Tibial artery (tissue), 4 donors: ENCODE data around the gene RNF213.

Experiments used
- DNase-seq, 2 donors: peaks; one replicate each; pipeline ENCODE4 v3.0.0-alpha.2; 2019
- H3K27ac ChIP-seq, 2 donors: fragments of 200-600 bp; sonication (generic) in 1 of 2; 1 replicate in 1 of 2; 2 replicates in 1 of 2; pipeline ENCODE4 v1.5.1; 2018 to 2019; ENCODE audit warnings: mild to moderate bottlenecking in 1 of 2
- H3K27me3 ChIP-seq, 2 donors: fragments of 200-600 bp; sonication (generic) in 1 of 2; one replicate each; pipeline versions ENCODE4 v1.5.1 to v1.6.0; 2016 to 2019
- H3K36me3 ChIP-seq, 3 donors: fragments of 200-600 bp; sonication (generic) in 2 of 3; one replicate each; pipeline ENCODE4 v1.5.1; 2016 to 2019; ENCODE audit warnings: mild to moderate bottlenecking in 2 of 3
- H3K4me1 ChIP-seq, 4 donors: fragments of 200-600 bp; sonication (generic) in 2 of 4; 1 replicate in 3 of 4; 2 replicates in 1 of 4; pipeline ENCODE4 v1.5.1; 2016 to 2019
- H3K4me3 ChIP-seq, 2 donors: fragments of 200-600 bp; sonication (generic) in 1 of 2; 1 replicate in 1 of 2; 2 replicates in 1 of 2; pipeline ENCODE4 v1.5.1; 2018 to 2019; ENCODE audit warnings: mild to moderate bottlenecking in 2 of 2
- H3K9me3 ChIP-seq, 3 donors: fragments of 200-600 bp; sonication (generic) in 1 of 3; one replicate each; pipeline ENCODE4 v1.5.1; 2016 to 2019
- intact Hi-C: fragments of 100-400 bp; cut with DNase I; formaldehyde crosslinking; loops from one replicate; pipeline ENCODE4 v1.15.0; 2023; ENCODE audit warnings: low total_unique reads
- TF ChIP-seq, protein P1 (sequence below), 2 experiments: fragments of 200-600 bp in 1 of 2; fragments of 450-650 bp in 1 of 2; IDR thresholded peaks; one replicate each; pipeline ENCODE4 v1.5.1; 2017 to 2019; ENCODE audit warnings: antibody characterized with exemption in 2 of 2, mild to moderate bottlenecking in 1 of 2, moderate library complexity in 1 of 2

The RNF213 gene

DNA sequence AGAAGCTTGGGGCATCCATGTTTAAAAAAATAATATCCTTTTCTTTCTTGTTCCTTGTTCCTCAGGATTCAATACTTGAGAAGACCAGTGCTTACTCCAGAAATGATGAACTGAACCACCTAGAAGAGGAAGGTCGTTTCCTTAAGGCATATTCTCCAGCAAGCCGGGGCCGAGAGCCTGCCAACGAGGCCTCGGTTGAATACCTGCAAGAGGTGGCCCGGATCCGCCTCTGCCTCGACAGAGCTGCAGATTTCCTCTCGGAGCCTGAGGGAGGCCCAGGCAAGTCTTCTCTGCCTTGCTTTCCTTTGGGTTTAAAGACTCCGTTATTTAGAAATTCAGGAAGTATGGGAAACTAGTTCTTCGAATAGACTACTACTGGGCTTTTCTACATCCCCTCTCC lies 111.8 kb downstream of the RNF213 start:
- no peaks in the 10 kb centered on the region for H3K27me3 ChIP-seq
- no peak overlapping the region for H3K27ac ChIP-seq
- H3K36me3 ChIP-seq, result peaks cover 98 to 100% (median 98%) of the 10 kb centered on the region in 3 donors
- TF ChIP-seq, protein P1, sequence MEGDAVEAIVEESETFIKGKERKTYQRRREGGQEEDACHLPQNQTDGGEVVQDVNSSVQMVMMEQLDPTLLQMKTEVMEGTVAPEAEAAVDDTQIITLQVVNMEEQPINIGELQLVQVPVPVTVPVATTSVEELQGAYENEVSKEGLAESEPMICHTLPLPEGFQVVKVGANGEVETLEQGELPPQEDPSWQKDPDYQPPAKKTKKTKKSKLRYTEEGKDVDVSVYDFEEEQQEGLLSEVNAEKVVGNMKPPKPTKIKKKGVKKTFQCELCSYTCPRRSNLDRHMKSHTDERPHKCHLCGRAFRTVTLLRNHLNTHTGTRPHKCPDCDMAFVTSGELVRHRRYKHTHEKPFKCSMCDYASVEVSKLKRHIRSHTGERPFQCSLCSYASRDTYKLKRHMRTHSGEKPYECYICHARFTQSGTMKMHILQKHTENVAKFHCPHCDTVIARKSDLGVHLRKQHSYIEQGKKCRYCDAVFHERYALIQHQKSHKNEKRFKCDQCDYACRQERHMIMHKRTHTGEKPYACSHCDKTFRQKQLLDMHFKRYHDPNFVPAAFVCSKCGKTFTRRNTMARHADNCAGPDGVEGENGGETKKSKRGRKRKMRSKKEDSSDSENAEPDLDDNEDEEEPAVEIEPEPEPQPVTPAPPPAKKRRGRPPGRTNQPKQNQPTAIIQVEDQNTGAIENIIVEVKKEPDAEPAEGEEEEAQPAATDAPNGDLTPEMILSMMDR (IDR thresholded peaks at IDR 0.05), result no peak
- DNase-seq, result peak in 1 of 2 donors; percentile 11
- H3K4me1 ChIP-seq, result no peaks in the 10 kb centered on the region
- no peak overlapping the region for H3K4me3 ChIP-seq
- intact Hi-C loops, result no loop called here
- no peaks in the 10 kb centered on the region for H3K9me3 ChIP-seq

DNA sequence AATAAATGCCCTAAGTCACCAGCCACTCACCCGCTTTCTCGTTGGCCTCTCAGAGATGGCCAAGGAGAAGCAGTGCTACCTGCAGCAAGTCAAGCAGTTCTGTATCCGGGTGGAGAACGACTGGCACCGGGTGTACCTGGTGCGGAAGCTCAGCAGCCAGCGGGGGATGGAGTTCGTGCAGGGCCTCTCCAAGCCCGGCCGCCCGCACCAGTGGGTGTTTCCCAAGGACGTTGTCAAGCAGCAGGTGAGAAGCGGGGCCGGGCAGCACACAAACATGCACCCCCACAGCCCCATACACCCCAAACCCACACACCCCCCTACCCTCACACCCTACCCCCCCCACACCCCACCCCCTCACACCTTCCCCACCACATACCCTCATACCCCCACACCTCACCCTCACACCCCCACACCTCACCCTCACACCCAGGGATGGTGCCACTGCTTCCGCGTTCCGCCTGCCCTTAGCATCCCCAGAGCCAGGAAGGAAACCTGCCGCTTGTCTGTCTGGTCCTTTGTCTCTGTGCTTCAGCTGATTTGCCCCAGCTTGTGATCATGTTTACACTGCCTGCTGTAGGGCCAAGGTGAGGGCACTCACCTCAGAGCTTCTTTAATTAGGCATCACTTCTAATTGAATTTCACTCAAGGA lies 112.4 kb downstream of the RNF213 start:
- no peaks in the 10 kb centered on the region for H3K9me3 ChIP-seq
- H3K36me3 ChIP-seq, result peaks cover 98 to 100% (median 98%) of the 10 kb centered on the region in 3 donors
- intact Hi-C loops, result no loop called here
- no peak overlapping the region for H3K4me3 ChIP-seq
- H3K27me3 ChIP-seq, result no peaks in the 10 kb centered on the region
- H3K27ac ChIP-seq, result no peak overlapping the region
- no peaks in the 10 kb centered on the region for H3K4me1 ChIP-seq
- TF ChIP-seq, protein P1 (IDR thresholded peaks at IDR 0.05), result no peak
- DNase-seq, result peak in 1 of 2 donors; percentile 16

DNA sequence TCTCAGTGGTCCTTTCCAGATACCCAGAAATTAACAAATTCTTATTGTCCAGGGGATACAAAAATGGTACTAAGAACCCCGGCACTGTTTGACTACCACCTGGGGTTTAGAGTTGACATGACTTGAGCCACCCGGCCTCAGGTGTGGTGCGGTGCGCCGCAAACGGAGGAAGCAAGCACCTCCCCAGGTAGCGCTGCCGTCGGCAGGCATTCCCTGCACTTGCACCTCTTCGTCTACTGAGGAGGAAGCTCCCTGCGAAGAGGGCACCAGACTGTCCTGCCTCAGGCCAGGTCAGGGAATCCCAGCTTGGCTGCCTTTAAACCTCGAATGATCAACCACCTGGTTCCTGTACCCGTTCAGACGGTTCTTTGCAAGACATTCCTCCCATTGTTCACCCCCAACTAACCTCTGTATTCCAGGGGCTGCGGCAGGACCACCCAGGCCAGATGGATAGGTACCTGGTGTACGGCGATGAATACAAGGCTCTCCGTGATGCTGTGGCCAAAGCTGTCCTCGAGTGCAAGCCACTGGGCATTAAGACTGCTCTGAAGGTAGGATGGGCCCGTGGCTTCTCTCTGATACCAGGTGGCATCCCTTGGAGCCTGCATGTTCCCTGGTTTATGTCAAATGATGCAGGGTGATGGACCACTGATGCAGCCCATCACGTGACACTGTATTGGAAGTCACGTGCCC lies 113.5 kb downstream of the RNF213 start:
- no peaks in the 10 kb centered on the region for H3K4me1 ChIP-seq
- intact Hi-C loops, result no loop called here
- H3K36me3 ChIP-seq, result peaks cover 91 to 100% (median 98%) of the 10 kb centered on the region in 3 donors
- TF ChIP-seq, protein P1 (IDR thresholded peaks at IDR 0.05), result no peak
- no peaks in the 10 kb centered on the region for H3K9me3 ChIP-seq
- H3K27ac ChIP-seq, result no peak overlapping the region
- DNase-seq, result peak in 1 of 2 donors; percentile 29
- no peaks in the 10 kb centered on the region for H3K27me3 ChIP-seq
- H3K4me3 ChIP-seq, result no peak overlapping the region

DNA sequence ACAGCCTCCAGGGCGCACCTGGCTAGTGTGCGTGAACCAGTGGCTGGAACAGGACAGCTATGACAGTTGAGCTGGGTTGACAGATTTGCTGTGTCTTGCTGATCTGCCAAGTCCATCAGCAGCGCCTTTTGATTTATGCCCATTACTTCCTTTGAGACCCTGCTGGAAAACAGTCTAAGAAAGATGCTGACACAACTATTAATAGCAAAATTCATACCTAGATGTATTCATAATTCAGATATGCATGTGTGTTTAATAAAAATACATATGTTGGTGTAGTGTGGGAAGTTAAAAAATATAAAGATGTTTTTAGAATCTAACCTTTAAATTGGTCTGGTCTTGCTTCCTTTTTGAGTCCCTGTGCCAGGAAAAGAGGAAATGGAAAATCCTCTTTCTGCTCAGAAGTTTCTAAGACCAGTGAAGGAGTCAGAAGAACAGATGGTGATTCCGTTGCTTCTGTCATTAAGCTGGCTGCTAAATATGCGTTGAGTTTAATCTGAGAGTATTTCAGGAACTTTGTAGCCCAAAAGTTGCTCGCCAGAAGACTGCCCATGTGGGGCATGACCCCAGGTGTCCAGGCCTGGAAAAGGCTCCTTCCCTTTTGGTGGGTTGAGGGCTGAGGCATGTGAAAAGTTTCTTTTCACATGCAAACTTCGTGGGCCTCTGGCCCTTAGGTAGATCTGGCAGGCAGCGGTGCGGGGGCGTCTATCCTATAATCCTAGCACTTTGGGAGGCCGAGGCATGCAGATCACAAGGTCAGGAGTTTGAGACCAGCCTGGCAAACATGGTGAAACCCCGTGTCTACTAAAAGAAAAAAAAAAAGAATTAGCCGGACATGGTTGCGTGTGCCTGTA lies 114.3 kb downstream of the RNF213 start:
- peak in 1 of 2 donors; percentile 21 for DNase-seq
- Histone ChIP-seq H3K4me3 (no peak overlapping the region), H3K27ac (no peak overlapping the region), H3K27me3 (no peaks in the 10 kb centered on the region), H3K36me3 (peaks cover 89 to 100% (median 98%) of the 10 kb centered on the region in 3 donors), H3K9me3 (no peaks in the 10 kb centered on the region), H3K4me1 (no peaks in the 10 kb centered on the region)
- intact Hi-C loops, result no loop called here
- TF ChIP-seq, protein P1 (IDR thresholded peaks at IDR 0.05), result no peak

DNA sequence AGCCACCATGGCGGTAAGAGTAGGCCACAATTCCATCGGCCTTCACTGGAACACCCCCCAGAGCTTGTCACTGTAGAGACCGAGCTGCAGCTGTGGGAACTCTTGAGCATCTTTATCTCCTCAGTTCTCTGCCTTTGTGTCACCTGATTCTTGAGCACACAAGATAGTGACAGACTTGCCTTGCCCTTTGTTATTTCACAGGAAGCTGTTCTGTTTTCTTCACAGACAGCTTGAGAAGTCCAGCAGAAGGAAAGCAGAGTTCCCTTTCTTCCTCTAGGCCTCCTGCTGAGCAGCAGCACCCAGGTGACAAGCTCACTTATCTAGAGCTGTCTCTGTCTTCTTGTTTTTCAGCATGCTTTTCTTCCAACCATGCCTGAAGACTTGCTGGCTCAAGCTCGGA lies 115.9 kb downstream of the RNF213 start:
- peaks cover 89 to 100% (median 98%) of the 10 kb centered on the region in 3 donors for H3K36me3 ChIP-seq
- H3K27me3 ChIP-seq, result no peaks in the 10 kb centered on the region
- TF ChIP-seq, protein P1 (IDR thresholded peaks at IDR 0.05), result no peak

More for the DNA sequence above, 115.9 kb downstream of the RNF213 start:
- DNase-seq, result peak in 1 of 2 donors; percentile 40
- H3K27ac ChIP-seq, result no peak overlapping the region
- H3K4me1 ChIP-seq, result no peaks in the 10 kb centered on the region
- intact Hi-C loops, result no loop called here
- H3K4me3 ChIP-seq, result no peak overlapping the region
- H3K9me3 ChIP-seq, result no peaks in the 10 kb centered on the region
